Endothelial cell of umbilical vein (primary cell): ENCODE measurements around the gene CXCL17. TPM values are rescaled to one million over a fixed set of nuclear protein-coding genes. Genes with fewer than 3 reads are reported as not detected.

Source experiments
- BruUV-seq: library from RNA; stranded (reverse); fragments of 400-500 nt; replicated peaks from 2 replicates; lab custom pipeline; 2021; lab: Mats Ljungman, UMichigan
- CTCF ChIA-PET: fragments of 300-600, 350-600 bp; sonication (Branson Sonifier 250); formaldehyde crosslinking; loops from one replicate; lab custom pipeline; 2021; ENCODE audit warnings: antibody characterized with exemption, inconsistent platforms; lab: Charles Lee
- POLR2A ChIA-PET: fragments of 300-600, 350-600 bp; sonication (Branson Sonifier 250); formaldehyde crosslinking; loops from one replicate; lab custom pipeline; 2021; ENCODE audit warnings: antibody characterized with exemption, inconsistent platforms; lab: Charles Lee
- DNase-seq: peaks from one replicate; pipeline ENCODE4 v3.0.0-alpha.2; 2011; ENCODE audit warnings: low read depth, low spot score
- FAIRE-seq: peaks from 2 replicates; lab custom pipeline; 2011; peaks lifted over from hg19 to GRCh38; lab: Jason Lieb, UNC
- H2AFZ ChIP-seq: 2 replicates; pipeline ENCODE4 v1.6.0; 2012; ENCODE audit warnings: low read depth, low read length, control low read depth, inconsistent platforms
- H3K27ac ChIP-seq: 2 replicates; pipeline ENCODE4 v1.5.1; 2011; ENCODE audit warnings: low read depth, mild to moderate bottlenecking, control low read depth, low read length, moderate library complexity; ENCODE audit not compliant: insufficient read depth
- H3K27me3 ChIP-seq, 2 experiments: 2 replicates each; pipeline versions ENCODE4 v1.6.0 to v1.6.1; 2011; ENCODE audit warnings: low read length in 2 of 2, mixed read lengths in 1 of 2; ENCODE audit not compliant: control insufficient read depth in 2 of 2, insufficient read depth in 2 of 2
- H3K36me3 ChIP-seq, 2 experiments: 2 replicates in 1 of 2; 3 replicates in 1 of 2; pipeline ENCODE4 v1.5.1; 2011; ENCODE audit warnings: low read length in 2 of 2, mild to moderate bottlenecking in 1 of 2, moderate library complexity in 1 of 2; ENCODE audit not compliant: control insufficient read depth in 2 of 2, insufficient read depth in 2 of 2; ENCODE audit errors: extremely low read depth in 1 of 2
- H3K4me1 ChIP-seq: 3 replicates; pipeline ENCODE4 v1.5.1; 2011; ENCODE audit warnings: mild to moderate bottlenecking, low read length; ENCODE audit not compliant: control insufficient read depth, insufficient read depth; ENCODE audit errors: extremely low read depth
- H3K4me2 ChIP-seq: 2 replicates; pipeline ENCODE4 v1.6.1; 2011; ENCODE audit warnings: low read length, control low read depth, mixed read lengths; ENCODE audit not compliant: insufficient read depth
- H3K4me3 ChIP-seq, 3 experiments: fragments of 200-600 bp in 1 of 3; sonication (generic), shearing (Covaris generic) in 1 of 3; replicated peaks in 1 of 3; 2 replicates each; pipeline ENCODE4 v1.5.1; 2011 to 2016; ENCODE audit warnings: control low read depth in 3 of 3, low read length in 3 of 3, mild to moderate bottlenecking in 2 of 3, inconsistent platforms in 1 of 3, low read depth in 1 of 3, moderate library complexity in 1 of 3; ENCODE audit not compliant: insufficient read depth in 1 of 3
- H3K79me2 ChIP-seq: 2 replicates; pipeline ENCODE4 v1.6.0; 2012; ENCODE audit warnings: low read length, inconsistent platforms; ENCODE audit not compliant: control insufficient read depth, insufficient read depth
- H3K9ac ChIP-seq: replicated peaks from 2 replicates; pipeline ENCODE3; 2011; ENCODE audit warnings: low read length, control low read depth; ENCODE audit not compliant: insufficient read depth; ENCODE audit errors: extremely low read depth
- H3K9me1 ChIP-seq: replicated peaks from 3 replicates; pipeline ENCODE4 v1.6.0; 2011; ENCODE audit warnings: mild to moderate bottlenecking, low read length; ENCODE audit not compliant: control insufficient read depth, insufficient read depth; ENCODE audit errors: extremely low read depth
- H3K9me3 ChIP-seq: replicated peaks from 2 replicates; pipeline ENCODE4 v1.5.1; 2012; ENCODE audit warnings: low read length, inconsistent platforms; ENCODE audit not compliant: control insufficient read depth, insufficient read depth
- H4K20me1 ChIP-seq: replicated peaks from 2 replicates; pipeline ENCODE3; 2011; ENCODE audit warnings: mild to moderate bottlenecking, low read length; ENCODE audit not compliant: control insufficient read depth, insufficient read depth; ENCODE audit errors: extremely low read depth
- CTCF ChIP-seq, 2 donors: IDR thresholded peaks; 1 replicate in 1 of 2; 2 replicates in 1 of 2; pipeline ENCODE4 v1.5.1; 2011; ENCODE audit warnings: low read length in 2 of 2, mild to moderate bottlenecking in 2 of 2, moderate library complexity in 2 of 2, control low read depth in 1 of 2, inconsistent platforms in 1 of 2, low read depth in 1 of 2; ENCODE audit not compliant: insufficient read depth in 1 of 2; ENCODE audit errors: extremely low read depth in 1 of 2
- EZH2 ChIP-seq: IDR thresholded peaks from 2 replicates; pipeline ENCODE4 v1.6.1; 2012; ENCODE audit warnings: borderline replicate concordance, low read depth, mild to moderate bottlenecking, moderate library complexity, low read length, inconsistent platforms; ENCODE audit not compliant: severe bottlenecking
- FOS ChIP-seq: IDR thresholded peaks from 2 replicates; pipeline ENCODE4 v1.6.1; 2011; ENCODE audit warnings: mild to moderate bottlenecking, low read length, moderate library complexity, borderline replicate concordance; ENCODE audit not compliant: insufficient read depth
- GATA2 ChIP-seq: IDR thresholded peaks from 2 replicates; pipeline ENCODE4 v1.7.0; 2011; ENCODE audit warnings: low read depth, mild to moderate bottlenecking, moderate library complexity, mixed read lengths, low read length; ENCODE audit not compliant: insufficient read length, insufficient read depth
- JUN ChIP-seq: IDR thresholded peaks from 2 replicates; pipeline ENCODE4 v1.6.1; 2011; ENCODE audit warnings: borderline replicate concordance, low read depth; ENCODE audit not compliant: insufficient read length, insufficient read depth
- dilution Hi-C: fragments of 300-500 bp; cut with MboI; formaldehyde crosslinking; loops from one replicate; pipeline ENCODE4 v1.15.0; 2019; ENCODE audit warnings: low sequenced_read_pairs; ENCODE audit not compliant: extremely low pct_ligation_motif_present
- intact Hi-C: fragments of 100-400 bp; cut with micrococcal nuclease; formaldehyde crosslinking; loops from one replicate; pipeline ENCODE4 v1.10.0; 2022
- polyA plus RNA-seq, 4 experiments: library from polyadenylated mRNA; depleted of rRNA in 3 of 4; stranded (reverse) in 3 of 4; unstranded in 1 of 4; fragments of >200 nt; gene quantifications; 2 replicates each; pipeline versions ENCODE4 v1.2.1 to v1.2.3, GENCODE V29; 2011 to 2012; ENCODE audit warnings: missing spikeins in 1 of 4
- total RNA-seq: library from RNA; stranded (reverse); gene quantifications from 2 replicates; pipeline ENCODE4 v1.2.3, GENCODE V29; 2021

Gene CXCL17
- total and polyA plus RNA-seq, 2 donors (not counting 3 experiments of a cell fraction or from before 2014, with no cell fraction given), result not detected

GRCh38 chr19:42386974-42387707, 55.6 kb downstream of the CXCL17 start:
- H3K4me2 ChIP-seq, result peak overlapping the region; percentile 74
- FAIRE-seq, result peak; percentile 66
- DNase-seq, result peak; percentile 41
- no peaks in the 10 kb centered on the region for H3K36me3 ChIP-seq
- dilution Hi-C loops, result no loop called here
- H3K27me3 ChIP-seq, result peaks cover 12 to 20% of the 10 kb centered on the region in 2 experiments
- H4K20me1 ChIP-seq, result no peaks in the 10 kb centered on the region
- H3K4me1 ChIP-seq, result peaks cover 3% of the 10 kb centered on the region
- intact Hi-C loops, result loop anchor here (1.0 kb wide), 2 partner anchors 14 to 46 kb away; no protein-coding TSS in a partner anchor
- TF ChIP-seq FOS, result no peak
- peak; percentile 39 to 54 for TF ChIP-seq CTCF (IDR thresholded peaks at IDR 0.05; ENCODE audit: extremely low read depth in 1 of 2, insufficient read depth in 1 of 2, low read depth in 1 of 2, low read length in 2 of 2)
- H3K79me2 ChIP-seq, result no peaks in the 10 kb centered on the region
- CTCF ChIA-PET, result interaction anchor here (0.6 to 1.6 kb wide), 4 partner anchors 8 to 33 kb away, joined by 3 read pairs; no protein-coding TSS in a partner anchor
- H3K9ac ChIP-seq, result peak overlapping the region; percentile 4
- H3K4me3 ChIP-seq, result peak overlapping the region in 2 of 3 experiments; percentile 10 to 23
- H3K9me3 ChIP-seq, result no peaks in the 10 kb centered on the region
- POLR2A ChIA-PET, result interaction anchor here (0.7 to 1.4 kb wide), 3 partner anchors 10 to 211 kb away, joined by 3 to 5 read pairs (median 4); no protein-coding TSS in a partner anchor
- peak overlapping the region; percentile 95 for H2AFZ ChIP-seq
- no TSS peak for BruUV-seq
- no peak overlapping the region for H3K27ac ChIP-seq
- H3K9me1 ChIP-seq, result no peaks in the 10 kb centered on the region

DNA sequence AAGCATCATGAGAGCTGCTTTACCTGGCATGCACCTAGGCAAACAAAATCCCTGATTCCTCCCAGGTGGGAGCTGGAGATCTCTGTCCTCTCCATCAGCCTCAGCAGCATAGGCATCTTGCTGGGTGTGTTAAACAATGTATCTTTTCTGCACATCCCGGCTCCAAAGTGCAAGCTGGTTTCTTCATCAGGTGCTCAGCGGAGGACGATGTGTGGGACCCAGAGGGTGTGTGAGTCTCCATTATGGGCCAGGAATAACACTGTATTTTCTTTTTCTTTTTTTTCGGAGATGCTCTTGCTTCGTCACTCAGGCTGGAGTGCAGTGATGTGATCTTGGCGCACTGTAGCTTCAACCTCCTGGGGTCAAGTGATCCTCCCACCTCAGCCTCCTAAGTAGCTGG, 62.6 kb downstream of the CXCL17 start:
- dilution Hi-C loops, result no loop called here
- CTCF ChIA-PET, result interaction anchor here (0.8 kb wide), 1 partner anchor 135 kb away, joined by 3 read pairs; no protein-coding TSS in a partner anchor
- H3K4me3 ChIP-seq, result no peak overlapping the region

More for the DNA sequence above, 62.6 kb downstream of the CXCL17 start:
- no peak for FAIRE-seq
- H3K4me1 ChIP-seq, result no peaks in the 10 kb centered on the region
- H3K36me3 ChIP-seq, result peaks cover 0 to 2% of the 10 kb centered on the region in 2 experiments
- no peak overlapping the region for H3K9ac ChIP-seq
- no peak overlapping the region for H3K27ac ChIP-seq
- no peak for DNase-seq
- BruUV-seq, result no TSS peak
- no peaks in the 10 kb centered on the region for H3K27me3 ChIP-seq
- intact Hi-C loops, result no loop called here
- H3K4me2 ChIP-seq, result no peak overlapping the region
- TF ChIP-seq CTCF (IDR thresholded peaks at IDR 0.05; ENCODE audit: extremely low read depth in 1 of 2, insufficient read depth in 1 of 2, low read depth in 1 of 2, low read length in 2 of 2), result no peak
- TF ChIP-seq FOS, result no peak
- TF ChIP-seq GATA2, result no peak
- no peak for TF ChIP-seq JUN
- TF ChIP-seq EZH2, result no peak
- H3K9me3 ChIP-seq, result no peaks in the 10 kb centered on the region
- no peak overlapping the region for H2AFZ ChIP-seq
- H3K79me2 ChIP-seq, result no peaks in the 10 kb centered on the region
- H4K20me1 ChIP-seq, result no peaks in the 10 kb centered on the region
- no peaks in the 10 kb centered on the region for H3K9me1 ChIP-seq
- POLR2A ChIA-PET, result no interaction called here
